Measurements from ENCODE around the gene PPP1R13B. TPM values are rescaled to one million over a fixed set of nuclear protein-coding genes. Genes with fewer than 3 reads are reported as not detected.
A peak's percentile ranks its signal among the peaks of the same experiment; 100 is the strongest.

PPP1R13B gene
- total and polyA plus RNA-seq, 2 experiments from 2014 or later: 9.4 to 20.2 TPM

DNA sequence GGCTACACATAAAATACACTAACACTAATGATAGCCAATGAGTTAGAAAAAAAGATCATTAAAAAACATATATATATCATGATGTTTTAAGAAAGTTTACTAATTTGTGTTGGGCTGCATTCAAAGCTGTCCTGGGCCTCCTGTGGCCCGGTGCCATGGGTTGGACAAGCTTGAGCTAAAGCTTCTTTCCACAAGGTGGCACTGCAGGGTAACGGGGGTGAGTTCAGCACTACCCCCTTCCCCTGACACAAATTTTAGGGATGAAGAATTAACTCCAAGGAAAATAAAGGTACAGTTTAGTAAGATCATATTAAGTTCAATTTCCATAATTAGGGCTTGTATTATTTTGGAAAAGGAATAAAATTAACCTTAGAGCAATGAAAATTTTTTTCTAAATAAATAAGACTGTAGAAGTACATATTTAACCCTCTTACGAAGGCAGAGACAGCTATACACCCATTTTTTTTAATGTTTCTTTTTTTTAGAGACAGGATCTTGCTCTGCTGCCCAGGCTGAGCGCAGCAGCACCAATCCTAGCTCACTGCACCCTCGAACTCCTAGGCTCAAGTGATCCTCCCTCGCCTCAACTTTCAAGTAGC is 38.9 kb downstream of the PPP1R13B start:
- peaks cover 72% of the 10 kb centered on the region for H3K79me2 ChIP-seq
- no peaks in the 10 kb centered on the region for H3K9me3 ChIP-seq (ENCODE audit: low read depth)
- no peak overlapping the region for H2AFZ ChIP-seq
- H4K20me1 ChIP-seq (ENCODE audit: insufficient read depth, poor library complexity, severe bottlenecking): peaks cover 6% of the 10 kb centered on the region
- WGBS (ENCODE audit: low lambda C conversion rate, missing lambda C conversion rate): 56% methylated on average over 6 of the region's 6 CpGs
- TF ChIP-seq, protein P1, sequence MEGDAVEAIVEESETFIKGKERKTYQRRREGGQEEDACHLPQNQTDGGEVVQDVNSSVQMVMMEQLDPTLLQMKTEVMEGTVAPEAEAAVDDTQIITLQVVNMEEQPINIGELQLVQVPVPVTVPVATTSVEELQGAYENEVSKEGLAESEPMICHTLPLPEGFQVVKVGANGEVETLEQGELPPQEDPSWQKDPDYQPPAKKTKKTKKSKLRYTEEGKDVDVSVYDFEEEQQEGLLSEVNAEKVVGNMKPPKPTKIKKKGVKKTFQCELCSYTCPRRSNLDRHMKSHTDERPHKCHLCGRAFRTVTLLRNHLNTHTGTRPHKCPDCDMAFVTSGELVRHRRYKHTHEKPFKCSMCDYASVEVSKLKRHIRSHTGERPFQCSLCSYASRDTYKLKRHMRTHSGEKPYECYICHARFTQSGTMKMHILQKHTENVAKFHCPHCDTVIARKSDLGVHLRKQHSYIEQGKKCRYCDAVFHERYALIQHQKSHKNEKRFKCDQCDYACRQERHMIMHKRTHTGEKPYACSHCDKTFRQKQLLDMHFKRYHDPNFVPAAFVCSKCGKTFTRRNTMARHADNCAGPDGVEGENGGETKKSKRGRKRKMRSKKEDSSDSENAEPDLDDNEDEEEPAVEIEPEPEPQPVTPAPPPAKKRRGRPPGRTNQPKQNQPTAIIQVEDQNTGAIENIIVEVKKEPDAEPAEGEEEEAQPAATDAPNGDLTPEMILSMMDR (IDR thresholded peaks at IDR 0.05; ENCODE audit: poor library complexity): peak; percentile 91
- TF ChIP-seq EZH2 (IDR thresholded peaks at IDR 0.05; ENCODE audit: borderline replicate concordance) (no peak), EZH2phosphoT487 (IDR thresholded peaks at IDR 0.05; ENCODE audit: low read depth, severe bottlenecking, unreplicated experiment) (no peak)
- peak; percentile 85 for DNase-seq (ENCODE audit: low spot score)
- no peaks in the 10 kb centered on the region for H3K9me2 ChIP-seq (replicated peaks; ENCODE audit: insufficient read depth)
- no peaks in the 10 kb centered on the region for H3K4me1 ChIP-seq (ENCODE audit: insufficient read depth)
- no peak overlapping the region for H3K27ac ChIP-seq
- H3K27me3 ChIP-seq: no peaks in the 10 kb centered on the region
- H3K36me3 ChIP-seq (replicated peaks; ENCODE audit: insufficient read depth, low read depth): no peaks in the 10 kb centered on the region
- no peak overlapping the region for H3K4me2 ChIP-seq
- no peak overlapping the region for H3K4me3 ChIP-seq

DNA sequence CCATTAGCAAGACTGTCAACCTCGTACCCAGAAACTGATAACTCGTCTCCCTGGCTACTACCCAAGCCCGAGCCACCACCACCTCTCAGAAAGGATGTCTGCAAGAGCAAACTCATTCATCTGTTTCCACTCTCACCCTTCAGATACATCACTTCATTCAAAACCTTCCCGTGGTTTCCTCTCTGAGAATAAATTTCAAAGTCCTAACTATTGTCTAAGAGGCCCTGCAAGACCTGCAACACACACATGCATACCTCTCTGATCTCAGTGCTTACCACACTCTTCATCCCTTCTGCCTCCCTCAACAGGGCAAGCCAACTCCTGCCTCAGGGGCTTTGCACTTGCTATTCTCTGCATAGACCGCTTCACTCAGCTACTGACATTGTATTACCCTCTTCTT is 40.6 kb downstream of the PPP1R13B start:
- WGBS (ENCODE audit: low lambda C conversion rate, missing lambda C conversion rate): 70% methylated on average over 5 of the region's 5 CpGs
- no peak for DNase-seq (ENCODE audit: low spot score)
- no peak overlapping the region for H3K27ac ChIP-seq
- H3K79me2 ChIP-seq: peaks cover 76% of the 10 kb centered on the region
- no peak overlapping the region for H3K4me2 ChIP-seq
- no peaks in the 10 kb centered on the region for H3K36me3 ChIP-seq (replicated peaks; ENCODE audit: insufficient read depth, low read depth)
- H3K9me3 ChIP-seq (ENCODE audit: low read depth): no peaks in the 10 kb centered on the region
- no peaks in the 10 kb centered on the region for H3K9me2 ChIP-seq (replicated peaks; ENCODE audit: insufficient read depth)
- H4K20me1 ChIP-seq (ENCODE audit: insufficient read depth, poor library complexity, severe bottlenecking): peaks cover 6% of the 10 kb centered on the region
- no peak overlapping the region for H2AFZ ChIP-seq
- H3K4me3 ChIP-seq: no peak overlapping the region
- no peaks in the 10 kb centered on the region for H3K27me3 ChIP-seq
- no peaks in the 10 kb centered on the region for H3K4me1 ChIP-seq (ENCODE audit: insufficient read depth)
- TF ChIP-seq EZH2 (IDR thresholded peaks at IDR 0.05; ENCODE audit: borderline replicate concordance): no peak
- TF ChIP-seq, protein P1 (IDR thresholded peaks at IDR 0.05; ENCODE audit: poor library complexity): no peak
- no peak for TF ChIP-seq EZH2phosphoT487 (IDR thresholded peaks at IDR 0.05; ENCODE audit: low read depth, severe bottlenecking, unreplicated experiment)

DNA sequence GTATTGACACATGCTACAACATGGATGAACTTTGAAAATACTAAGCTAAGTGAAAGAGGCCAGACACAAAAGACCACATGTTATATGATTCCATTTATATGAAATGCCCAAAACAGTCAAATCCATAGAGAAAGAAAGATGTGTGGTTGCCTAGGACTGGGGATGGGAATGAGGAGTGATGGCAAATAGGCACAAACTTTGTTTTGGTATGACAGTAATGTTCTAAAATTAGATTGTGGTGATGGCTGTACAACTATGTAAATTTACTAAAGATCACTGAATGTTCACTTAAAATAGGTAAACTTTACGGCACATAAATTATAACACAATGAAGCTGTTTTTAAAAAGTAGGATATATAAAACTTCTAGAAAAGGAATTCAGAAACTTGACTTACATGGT is 41.7 kb downstream of the PPP1R13B start:
- Histone ChIP-seq H3K9me3 (ENCODE audit: low read depth) (no peaks in the 10 kb centered on the region), H3K79me2 (peaks cover 74% of the 10 kb centered on the region), H3K36me3 (replicated peaks; ENCODE audit: insufficient read depth, low read depth) (no peaks in the 10 kb centered on the region), H4K20me1 (ENCODE audit: insufficient read depth, poor library complexity, severe bottlenecking) (peaks cover 6% of the 10 kb centered on the region), H2AFZ (no peak overlapping the region), H3K9me2 (replicated peaks; ENCODE audit: insufficient read depth) (no peaks in the 10 kb centered on the region), H3K4me3 (no peak overlapping the region), H3K27me3 (no peaks in the 10 kb centered on the region), H3K4me1 (ENCODE audit: insufficient read depth) (no peaks in the 10 kb centered on the region), H3K4me2 (no peak overlapping the region), H3K27ac (no peak overlapping the region)
- DNase-seq (ENCODE audit: low spot score): no peak
- 96% methylated on average over 1 of the region's 1 CpG for WGBS (ENCODE audit: low lambda C conversion rate, missing lambda C conversion rate)
- TF ChIP-seq EZH2 (IDR thresholded peaks at IDR 0.05; ENCODE audit: borderline replicate concordance): no peak

DNA sequence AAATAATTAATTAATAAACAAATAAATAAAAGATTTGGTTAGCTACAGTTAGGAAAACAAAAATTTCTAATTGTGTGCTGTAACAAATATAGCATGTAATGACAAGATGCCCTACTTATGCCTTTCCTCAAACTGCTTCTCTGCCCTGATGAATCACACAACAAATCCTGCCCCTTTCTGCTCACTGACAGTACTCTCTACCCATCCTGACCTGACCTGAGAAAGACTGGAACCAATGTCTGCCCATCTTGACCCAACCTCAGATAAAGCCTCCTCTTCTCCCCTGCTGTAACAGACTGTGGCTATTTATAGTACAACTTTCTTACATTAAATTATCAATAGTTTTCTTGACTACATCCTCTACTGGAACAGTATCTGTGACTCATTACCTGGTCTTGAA is 43.7 kb downstream of the PPP1R13B start:
- Histone ChIP-seq H3K4me3 (no peak overlapping the region), H3K27ac (no peak overlapping the region), H4K20me1 (ENCODE audit: insufficient read depth, poor library complexity, severe bottlenecking) (no peaks in the 10 kb centered on the region), H3K36me3 (replicated peaks; ENCODE audit: insufficient read depth, low read depth) (no peaks in the 10 kb centered on the region), H3K79me2 (peaks cover 77% of the 10 kb centered on the region), H3K4me2 (no peak overlapping the region), H3K9me3 (ENCODE audit: low read depth) (no peaks in the 10 kb centered on the region), H3K4me1 (ENCODE audit: insufficient read depth) (no peaks in the 10 kb centered on the region), H3K9me2 (replicated peaks; ENCODE audit: insufficient read depth) (no peaks in the 10 kb centered on the region), H3K27me3 (no peaks in the 10 kb centered on the region), H2AFZ (no peak overlapping the region)
- TF ChIP-seq, protein P1 (IDR thresholded peaks at IDR 0.05; ENCODE audit: poor library complexity): no peak
- TF ChIP-seq EZH2 (IDR thresholded peaks at IDR 0.05; ENCODE audit: borderline replicate concordance): no peak
- TF ChIP-seq EZH2phosphoT487 (IDR thresholded peaks at IDR 0.05; ENCODE audit: low read depth, severe bottlenecking, unreplicated experiment): no peak
- DNase-seq (ENCODE audit: low spot score): no peak
